NCI-H748 (cell line): ENCODE data around the gene LONRF3.
A peak's percentile ranks its signal among the peaks of the same experiment; 100 is the strongest.
"Not testable (repeated sequence)": the region's sequence is repeated elsewhere in the genome, so short reads cannot be mapped to it uniquely, and the experiment has no call there.

Experiments used
- DNase-seq: peaks from one replicate; lab custom pipeline; 2025; ENCODE audit not compliant: unreplicated experiment; lab: John Stamatoyannopoulos, UW

The LONRF3 gene

DNA sequence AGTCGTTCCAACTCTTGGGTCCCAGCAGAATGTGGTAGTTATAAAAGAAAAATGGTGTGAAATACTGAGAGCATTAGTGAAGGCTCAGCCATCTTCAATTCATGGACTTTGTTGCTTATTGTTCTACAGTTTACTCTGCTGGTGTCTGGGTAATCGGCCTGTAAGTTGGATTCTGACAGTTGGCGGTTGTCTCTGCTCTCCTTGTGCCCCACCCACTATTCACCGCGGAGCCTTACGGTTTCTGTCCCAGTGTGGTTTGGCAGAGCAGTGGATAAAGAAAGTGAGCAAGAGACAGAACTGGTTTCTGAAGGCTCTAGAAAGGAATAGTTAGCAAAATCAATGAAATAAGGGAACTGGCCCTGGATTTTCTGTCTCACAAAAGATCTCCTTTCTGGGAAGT, 9.1 kb downstream of the LONRF3 start:
- DNase-seq = peak; percentile 15

DNA sequence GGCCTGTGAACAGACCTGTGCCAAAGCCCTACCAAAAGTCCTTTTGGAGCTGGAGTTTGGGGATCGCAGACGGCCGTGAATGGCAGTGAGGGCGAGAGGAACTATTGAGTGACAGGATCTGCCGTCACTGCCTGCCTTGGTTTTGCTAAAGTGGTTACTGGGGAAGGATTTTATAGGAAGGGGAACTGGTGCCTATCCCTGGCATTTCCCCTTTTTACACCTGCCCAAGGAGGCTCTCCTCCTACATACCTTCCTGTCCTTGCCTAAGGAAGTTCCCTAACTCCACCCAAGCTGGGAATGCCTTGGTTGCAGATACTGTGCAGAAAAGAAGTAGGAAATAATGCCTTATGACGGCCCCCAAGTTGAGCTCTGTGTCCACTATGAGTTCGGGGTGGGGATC, 14.5 kb downstream of the LONRF3 start:
- DNase-seq = no peak

DNA sequence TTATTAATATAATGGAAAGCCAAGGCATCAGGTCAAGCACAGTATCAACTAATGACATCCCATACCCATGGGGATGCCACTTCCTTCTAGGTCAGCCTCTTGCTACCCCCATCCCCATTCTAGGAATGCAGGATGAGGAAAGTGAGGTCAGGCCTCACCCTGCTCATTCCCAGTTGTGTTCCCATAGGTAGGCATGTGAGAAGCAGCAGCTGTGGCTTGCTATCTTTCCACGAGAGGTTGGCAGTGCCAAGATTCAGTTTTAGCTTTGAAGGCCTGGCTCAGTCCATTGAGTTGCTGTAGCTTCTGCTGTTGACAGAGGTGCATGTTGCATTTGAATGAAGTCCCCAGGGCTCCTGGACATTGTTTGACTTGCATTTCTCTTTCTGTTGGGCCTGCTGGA, 15.5 kb downstream of the LONRF3 start:
- DNase-seq = no peak

DNA sequence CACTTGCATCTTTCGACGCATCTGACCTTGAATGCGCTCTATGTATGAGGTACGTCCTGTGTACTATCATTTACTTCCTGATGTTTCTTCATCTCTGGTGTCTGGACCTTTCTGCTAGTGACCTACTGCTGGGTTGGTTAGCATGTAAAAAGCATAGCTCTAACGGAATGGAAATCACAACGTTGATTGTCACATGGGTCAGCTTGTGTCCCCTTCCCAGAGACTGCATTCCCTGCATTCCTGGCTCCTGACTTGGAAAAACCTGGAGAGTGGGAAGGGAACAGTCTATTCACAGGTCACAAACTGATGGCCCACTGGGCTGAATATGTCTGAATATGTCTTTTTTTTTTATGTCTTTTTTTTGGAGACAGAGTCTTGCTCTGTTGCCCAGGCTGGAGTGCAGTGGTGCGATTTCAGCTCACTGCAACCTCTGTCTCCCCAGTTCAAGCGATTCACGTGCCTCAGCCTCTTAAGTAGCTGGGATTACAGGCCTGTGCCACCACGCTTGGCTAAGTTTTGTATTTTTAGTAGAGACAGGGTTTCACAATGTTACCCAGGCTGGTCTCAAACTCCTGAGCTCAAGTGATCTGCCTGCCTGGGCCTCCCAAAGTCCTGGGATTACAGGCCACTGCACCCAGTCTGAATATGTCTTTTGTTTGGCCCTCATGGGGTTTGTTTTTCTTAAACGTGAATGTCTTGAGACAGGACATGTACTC, 16.3 kb downstream of the LONRF3 start:
- DNase-seq = no peak

DNA sequence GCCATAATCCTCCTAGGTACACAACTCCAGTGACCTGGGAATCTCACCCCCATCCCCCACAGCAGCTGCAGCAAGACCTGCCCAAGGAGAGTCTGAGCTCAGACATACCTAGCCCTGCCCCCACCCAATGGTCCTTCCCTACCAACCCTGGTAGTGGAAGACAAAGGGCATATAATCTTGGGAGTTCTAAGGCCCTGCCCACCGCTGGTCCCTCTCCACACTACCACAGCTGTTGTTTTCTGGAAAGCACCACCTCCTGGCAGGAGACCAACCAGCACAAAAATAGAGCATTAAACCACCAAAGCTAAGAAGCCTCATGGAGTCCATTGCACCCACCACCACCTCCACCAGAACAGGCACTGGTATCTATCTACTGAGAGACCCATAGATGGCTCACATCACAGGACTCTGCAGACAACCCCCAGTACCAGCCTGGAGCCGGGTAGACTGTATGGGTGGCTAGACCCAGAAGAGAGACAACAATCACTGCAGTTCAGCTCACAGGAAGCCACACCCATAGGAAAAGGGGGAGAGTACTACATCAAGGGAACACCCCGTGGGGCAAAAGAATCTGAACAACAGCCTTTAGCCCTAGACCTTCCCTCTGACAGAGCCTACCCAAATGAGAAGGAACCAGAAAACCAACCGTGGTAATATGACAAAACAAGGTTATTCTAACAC, 18.2 kb downstream of the LONRF3 start:
- not testable (repeated sequence) for DNase-seq

DNA sequence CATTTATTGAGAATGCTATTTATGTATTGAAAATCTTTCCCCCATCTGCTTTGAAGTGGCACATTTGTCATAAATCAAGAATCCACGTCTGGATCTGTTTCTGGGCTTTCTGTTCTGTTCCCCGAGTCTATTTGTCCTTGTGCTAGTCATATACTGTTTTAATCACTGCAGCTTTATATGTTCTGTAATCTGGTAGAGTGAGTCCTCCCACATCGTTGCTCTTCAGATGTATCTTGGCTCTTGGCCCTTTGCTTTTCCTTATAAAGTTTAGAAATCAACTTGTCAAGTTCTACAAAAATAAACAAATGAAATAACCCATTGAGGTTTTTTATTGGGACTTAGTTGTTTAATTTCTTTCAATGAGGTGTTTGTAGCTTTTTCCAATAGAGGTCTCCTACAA, 29.0 kb downstream of the LONRF3 start:
- DNase-seq = no peak

DNA sequence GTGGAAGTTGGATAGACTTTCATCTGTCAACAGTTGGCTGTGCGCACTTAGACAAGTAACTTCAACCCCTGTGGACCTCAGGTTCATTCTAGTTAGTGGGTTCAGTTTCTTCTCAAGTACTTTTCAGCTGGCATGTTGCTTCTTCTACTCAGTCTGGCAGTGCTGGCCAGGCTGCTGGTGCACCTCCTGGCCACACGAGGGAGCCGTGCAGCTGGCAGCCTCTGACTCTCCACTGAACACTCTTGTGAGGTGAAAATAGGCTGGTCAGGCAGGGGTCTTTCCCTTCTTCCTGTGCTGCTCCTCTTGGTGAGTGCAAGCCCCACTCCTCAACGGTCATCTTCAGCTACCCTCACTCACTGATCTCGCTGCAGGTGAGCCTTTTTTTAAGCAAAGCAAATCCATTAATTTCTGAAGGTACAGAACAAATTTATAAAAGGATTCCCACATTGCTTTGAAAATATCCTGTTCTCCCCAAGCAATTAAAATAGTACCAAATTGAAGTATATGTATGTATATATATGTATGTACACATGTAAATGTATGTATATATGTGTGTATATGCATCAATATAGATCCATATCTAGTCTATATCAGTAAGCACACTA, 30.6 kb downstream of the LONRF3 start:
- peak; percentile 69 for DNase-seq

DNA sequence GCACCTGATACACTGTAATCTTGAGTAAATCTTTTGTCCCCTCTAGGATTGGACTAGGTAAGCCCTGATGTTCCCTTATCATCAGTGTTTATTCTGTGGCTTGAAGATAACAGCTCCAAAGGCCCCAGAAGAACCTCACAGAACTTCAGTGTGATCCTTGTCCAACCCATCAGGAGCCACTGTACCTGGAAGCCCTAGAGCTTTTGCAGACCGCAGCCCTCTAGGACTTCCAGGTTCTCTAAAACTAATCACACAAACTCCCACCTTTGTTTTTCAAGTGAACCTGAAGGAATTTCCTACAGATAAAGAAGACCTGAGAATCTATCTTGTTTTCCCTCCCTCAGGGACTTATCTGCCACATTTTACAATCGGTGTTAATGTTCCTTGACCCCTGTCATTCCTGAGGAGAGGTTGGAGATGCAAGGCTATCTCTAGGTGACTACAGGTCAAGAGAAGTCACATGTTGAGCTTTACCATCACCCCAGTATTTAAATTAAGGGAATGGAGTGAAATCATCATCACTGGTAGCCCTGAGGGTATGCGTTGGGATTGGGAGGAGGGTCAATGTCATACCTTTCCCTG, 32.9 kb downstream of the LONRF3 start:
- no peak for DNase-seq

DNA sequence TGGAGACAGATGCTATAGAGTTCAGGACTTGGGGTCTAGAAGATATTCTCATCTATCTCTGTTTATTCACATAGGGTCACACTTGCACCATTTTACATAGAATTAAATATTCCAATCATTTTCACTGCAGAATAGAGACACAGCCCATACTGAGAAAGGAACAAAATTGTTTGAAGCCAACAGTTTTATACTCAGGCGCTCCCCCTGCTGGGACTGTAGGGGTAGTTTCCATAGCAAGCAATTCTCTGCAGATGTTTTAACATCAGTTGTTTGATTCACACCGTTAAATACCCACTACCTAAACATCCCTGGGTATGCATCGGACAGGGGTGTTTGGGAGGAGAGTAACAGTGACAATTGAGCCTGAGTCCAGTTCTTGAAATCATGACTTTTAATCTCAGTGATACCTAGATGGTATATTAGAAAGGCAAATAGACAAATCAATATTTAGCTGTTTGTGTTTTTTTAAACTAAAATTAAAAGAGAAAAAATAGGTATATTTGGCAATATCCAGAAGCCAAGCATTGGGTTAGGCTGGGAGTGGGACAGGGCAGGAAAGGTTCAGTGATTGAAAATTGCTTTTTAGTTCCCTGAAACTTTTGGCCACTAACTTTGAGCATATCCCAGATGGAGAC, 33.8 kb downstream of the LONRF3 start:
- peak; percentile 42 for DNase-seq

DNA sequence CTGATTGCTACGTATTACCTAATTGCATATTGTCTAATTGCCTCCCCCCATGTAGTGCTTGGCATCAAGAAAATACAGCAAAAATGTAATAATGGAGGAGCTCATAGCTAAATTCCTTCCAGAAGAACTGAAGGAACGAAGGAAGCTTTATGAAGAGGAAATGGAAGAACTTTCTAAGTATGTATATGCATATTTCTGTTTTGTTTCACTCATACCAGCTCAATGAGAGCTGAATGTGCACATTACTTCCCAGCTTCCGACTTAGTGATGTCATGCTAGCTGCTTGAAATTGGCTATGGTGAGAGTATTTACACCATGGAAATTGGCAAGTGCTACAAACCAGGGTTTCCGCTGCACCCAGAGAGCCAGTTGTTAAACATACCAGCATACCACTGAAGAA, 34.7 kb downstream of the LONRF3 start:
- no peak for DNase-seq

DNA sequence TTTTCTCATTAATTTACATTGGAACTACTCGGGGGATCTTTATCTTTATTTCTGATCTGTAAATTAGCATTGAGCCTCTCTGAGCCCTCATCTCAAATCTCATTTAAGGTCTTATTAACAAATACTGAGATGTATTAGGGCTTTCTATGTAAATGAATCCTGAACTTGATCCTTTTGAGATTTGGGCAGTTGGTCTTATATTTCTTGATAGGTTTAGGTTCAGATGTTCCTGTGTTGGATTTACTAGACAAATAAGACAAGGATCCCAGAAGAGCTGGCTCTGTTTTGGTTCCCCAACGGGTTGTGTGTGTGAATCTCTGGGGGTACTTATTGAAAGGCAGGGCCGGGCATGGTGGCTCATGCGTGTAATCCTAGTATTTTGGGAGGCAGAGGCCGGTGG, 36.1 kb downstream of the LONRF3 start:
- no peak for DNase-seq

DNA sequence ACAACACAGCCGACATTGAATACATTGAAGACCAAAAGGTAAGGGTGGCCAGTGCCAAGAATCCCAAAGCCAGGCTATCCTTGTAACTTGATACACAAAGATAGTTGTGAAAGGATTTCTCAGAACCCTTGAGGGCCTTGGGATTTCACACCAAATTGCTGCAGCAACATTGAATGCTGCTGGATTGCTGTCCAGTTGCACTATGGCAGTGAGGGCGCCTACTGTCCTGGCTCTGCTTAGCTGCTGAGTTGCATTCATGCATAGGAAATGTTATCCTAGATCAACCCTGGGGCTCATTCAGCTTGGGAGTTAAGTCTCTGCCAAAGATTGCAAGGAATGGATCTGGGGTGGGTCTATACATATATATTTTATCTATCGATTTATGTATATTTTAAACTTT, 38.7 kb downstream of the LONRF3 start:
- no peak for DNase-seq

DNA sequence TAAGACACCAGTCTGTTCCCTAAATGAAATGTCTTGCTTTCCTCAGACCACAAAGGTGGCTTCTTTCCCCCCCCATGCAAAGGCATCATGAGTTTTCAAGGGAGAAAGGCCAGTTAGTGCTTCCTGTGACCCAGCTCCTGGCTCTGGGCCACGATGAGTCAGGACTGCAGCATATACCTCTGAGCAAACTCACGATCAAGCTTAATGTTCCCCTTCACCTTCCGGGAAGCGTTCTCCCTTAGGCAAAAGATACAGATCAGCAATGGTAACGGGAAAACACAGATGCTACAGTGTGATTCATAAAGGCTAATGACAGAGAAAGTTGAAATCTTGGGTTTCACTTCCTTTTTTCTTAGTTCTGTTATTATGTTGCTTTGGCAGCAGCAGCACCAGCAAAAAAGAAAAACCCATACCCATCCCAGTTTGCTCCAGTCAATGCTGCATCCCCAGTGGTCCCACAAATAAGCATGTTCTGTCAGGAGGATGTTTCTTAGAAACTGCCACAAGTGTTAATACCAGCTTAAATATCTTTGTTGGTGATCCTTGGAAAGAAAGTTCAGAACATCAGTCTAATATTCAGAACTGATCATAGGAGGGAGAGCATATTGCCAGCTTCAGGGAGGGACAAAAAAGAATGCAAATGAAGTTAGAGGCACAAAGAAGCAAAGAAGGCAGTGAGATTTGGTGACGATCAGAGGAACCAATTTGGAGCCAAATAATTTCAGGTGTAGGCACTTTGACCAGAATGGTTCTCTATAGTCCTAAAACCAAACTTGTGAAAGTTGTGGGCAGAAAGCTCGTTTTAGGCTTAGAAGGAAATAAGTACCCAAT, 41.2 kb downstream of the LONRF3 start:
- no peak for DNase-seq

DNA sequence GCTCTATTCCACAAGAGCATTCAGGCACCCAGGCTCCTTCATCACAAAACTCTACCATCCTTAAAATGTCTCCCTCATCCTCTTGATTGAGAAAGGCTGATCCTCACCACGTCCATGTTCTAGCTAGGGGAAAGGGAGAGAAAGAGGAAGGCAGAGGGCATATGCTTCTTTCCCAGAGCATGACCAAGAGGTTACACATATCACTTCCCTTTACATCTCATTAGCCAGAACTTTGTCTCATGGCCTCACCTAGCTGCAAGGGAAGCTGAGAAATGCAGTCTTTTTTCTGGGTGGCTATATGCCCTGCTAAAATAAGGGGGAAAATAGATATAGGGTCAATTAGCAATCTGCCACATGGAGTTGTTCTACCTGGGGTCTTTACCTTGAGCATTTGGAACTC, 42.7 kb downstream of the LONRF3 start:
- no peak for DNase-seq

DNA sequence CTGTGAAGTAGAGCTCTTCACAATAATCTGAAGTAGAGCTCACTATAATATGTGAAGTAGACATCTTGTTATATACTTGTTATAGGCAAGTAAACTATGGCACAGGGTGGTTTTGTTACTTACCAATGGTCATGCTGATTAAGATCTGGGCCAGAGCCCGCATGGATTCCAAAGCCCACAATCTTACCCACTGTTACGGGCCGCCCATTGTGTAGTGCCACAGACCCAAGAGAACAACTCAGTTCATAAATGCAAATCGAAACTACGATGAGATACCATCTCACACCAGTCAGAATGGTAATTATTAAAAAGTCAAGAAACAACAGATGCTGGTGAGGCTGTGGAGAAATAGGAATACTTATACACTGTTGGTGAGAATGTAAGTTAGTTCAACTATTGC, 51.5 kb downstream of the LONRF3 start:
- no peak for DNase-seq

DNA sequence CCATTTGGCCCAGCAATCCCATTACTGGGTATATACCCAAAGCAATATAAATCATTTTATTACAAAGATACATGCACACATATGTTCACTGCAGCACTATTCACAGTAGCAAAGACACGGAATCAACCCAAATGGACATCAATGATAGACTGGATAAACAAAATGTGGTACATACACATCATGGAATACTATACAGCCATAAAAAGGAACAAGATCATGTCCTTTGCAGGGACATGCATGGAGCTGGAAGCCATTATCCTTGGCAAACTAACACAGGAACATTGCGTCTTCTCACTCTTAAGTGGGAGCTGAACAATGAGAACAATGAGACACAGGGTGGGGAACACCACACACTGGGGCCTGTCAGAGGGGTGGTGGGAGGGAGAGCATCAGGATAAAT, 51.9 kb downstream of the LONRF3 start:
- DNase-seq = not testable (repeated sequence)

DNA sequence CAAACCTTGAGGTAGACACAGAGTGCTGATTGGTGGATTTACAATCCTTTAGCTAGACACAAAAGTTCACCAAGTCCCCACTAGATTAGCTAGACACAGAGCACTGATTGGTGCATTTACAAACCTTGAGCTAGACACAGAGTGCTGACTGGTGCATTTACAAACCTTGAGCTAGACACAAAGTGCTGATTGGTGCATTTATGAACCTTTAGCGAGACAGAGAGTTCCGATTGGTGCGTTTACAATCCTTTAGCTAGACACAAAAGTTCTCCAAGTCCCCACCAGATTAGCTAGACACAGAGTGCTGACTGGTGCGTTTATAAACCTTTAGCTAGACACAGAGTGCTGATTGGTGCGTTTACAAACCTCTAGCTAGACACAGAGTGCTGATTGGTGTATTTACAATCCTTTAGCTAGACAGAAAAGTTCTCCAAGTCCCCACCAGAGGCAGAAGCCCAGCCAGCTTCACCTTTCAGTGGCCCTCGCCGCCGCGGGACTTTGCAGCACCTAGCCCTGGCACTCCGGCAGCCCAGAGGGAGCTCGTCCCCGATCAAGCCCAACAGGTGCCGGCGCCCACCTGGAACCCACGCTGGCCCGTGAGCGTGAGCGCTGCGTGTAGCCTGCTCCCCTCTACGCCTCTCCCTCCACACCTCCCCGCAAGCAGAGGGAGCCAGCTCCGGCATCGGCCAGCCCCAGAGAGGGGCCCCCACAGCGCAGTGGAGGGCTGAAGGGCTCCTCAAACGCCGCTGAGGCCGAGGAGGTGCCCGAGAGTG, 53.7 kb downstream of the LONRF3 start:
- not testable (repeated sequence) for DNase-seq

DNA sequence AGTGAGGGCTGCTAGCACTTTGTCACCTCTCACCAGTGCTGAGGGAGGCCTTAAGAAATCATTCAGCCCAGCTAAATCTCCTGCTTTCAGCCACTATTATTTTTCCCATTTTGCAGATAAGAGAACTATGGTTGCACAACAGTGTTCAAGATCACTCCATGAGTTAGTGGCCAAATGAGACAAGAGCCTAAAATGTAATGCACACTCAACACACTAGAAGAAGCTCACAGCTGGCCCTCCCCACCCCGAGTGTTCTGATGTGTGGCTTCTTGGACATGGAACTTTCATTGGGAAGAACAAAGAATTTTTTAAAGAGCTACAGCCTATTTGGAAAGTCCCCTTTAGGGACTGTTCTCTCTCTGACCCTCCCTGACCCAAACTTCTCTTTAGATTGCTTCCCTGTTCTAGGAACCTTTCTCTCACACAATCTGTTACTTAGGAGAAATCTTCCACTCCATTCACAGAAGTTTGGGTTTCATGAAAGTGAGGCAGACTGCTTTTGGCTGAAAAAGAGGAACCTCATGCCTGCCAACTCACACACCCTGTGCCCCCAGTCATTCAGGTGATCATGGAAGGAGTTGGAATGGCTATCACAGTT, 54.4 kb downstream of the LONRF3 start:
- no peak for DNase-seq

DNA sequence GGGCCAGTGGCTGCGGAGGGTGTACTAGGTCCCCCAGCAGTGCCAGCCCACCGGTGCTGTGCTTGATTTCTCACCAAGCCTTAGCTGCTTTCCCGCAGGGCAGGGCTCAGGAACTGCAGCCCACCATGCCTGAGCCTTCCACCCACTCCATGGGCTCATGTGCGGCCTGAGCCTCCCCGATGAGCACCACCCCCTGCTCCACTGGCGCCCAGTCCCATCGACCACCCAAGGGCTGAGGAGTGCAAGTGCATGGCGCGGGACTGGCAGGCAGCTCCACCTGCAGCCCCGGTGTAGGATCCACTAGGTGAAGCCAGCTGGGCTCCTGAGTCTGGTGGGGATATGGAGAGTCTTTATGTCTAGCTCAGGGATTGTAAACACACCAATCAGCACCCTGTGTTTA, 55.2 kb downstream of the LONRF3 start:
- DNase-seq = not testable (repeated sequence)

DNA sequence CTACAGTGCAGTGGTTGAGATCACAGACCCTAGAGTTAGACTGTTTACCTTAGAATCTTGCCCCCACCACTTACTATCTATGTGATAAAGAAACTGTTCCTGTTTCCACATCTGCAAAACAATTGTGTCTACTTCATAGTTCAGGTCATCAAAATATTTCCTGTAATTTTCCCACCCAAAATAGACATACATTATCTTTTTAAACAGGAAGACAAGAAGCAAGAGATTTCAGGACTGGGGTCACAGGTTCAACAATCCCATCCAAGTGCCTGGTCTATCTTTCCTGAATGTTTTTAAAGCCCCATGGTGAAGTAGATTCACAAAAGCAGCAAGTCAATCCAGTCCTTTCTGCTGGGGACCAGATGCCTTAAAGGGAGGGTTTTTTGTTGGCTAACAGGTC, 56.6 kb downstream of the LONRF3 start:
- no peak for DNase-seq
